Smooth muscle cell of the brain vasculature (primary cell): ENCODE measurements around the gene DNAAF3.
"Not testable (repeated sequence)": the region's sequence is repeated elsewhere in the genome, so short reads cannot be mapped to it uniquely, and the experiment has no call there.

Source experiments
- DNase-seq: peaks from one replicate; pipeline ENCODE4 v3.0.0-alpha.2; 2012; ENCODE audit warnings: low read depth, low spot score

DNAAF3 gene

GRCh38 chr19:55175117-55175867 is 8.9 kb upstream of the DNAAF3 start:
- DNase-seq, result no peak

GRCh38 chr19:55174425-55175116 is 8.2 kb upstream of the DNAAF3 start:
- DNase-seq, result no peak

- no peak for DNase-seq
Observed at GRCh38 chr19:55173714-55174409, 7.4 kb upstream of the DNAAF3 start.

- no peak for DNase-seq
Observed at GRCh38 chr19:55173186-55173713, 6.8 kb upstream of the DNAAF3 start.

- DNase-seq, result no peak
Observed at GRCh38 chr19:55172741-55173140, 6.3 kb upstream of the DNAAF3 start.

- DNase-seq, result not testable (repeated sequence)
Observed at GRCh38 chr19:55172318-55172717, 5.9 kb upstream of the DNAAF3 start.

GRCh38 chr19:55171440-55171839 is 5.0 kb upstream of the DNAAF3 start:
- no peak for DNase-seq

- DNase-seq, result no peak
Observed at GRCh38 chr19:55169136-55169535, 2.7 kb upstream of the DNAAF3 start.

GRCh38 chr19:55165952-55166529 is 372 bp downstream of the DNAAF3 start:
- DNase-seq, result peak; percentile 33

GRCh38 chr19:55161571-55162322 is 4.7 kb downstream of the DNAAF3 start:
- DNase-seq, result no peak

GRCh38 chr19:55160986-55161365 is 5.4 kb downstream of the DNAAF3 start:
- no peak for DNase-seq

- peak; percentile 32 for DNase-seq
Observed at GRCh38 chr19:55160128-55160985, 6.1 kb downstream of the DNAAF3 start.

GRCh38 chr19:55158848-55159749 is 7.3 kb downstream of the DNAAF3 start:
- no peak for DNase-seq

- no peak for DNase-seq
Observed at GRCh38 chr19:55158423-55158822, 8.0 kb downstream of the DNAAF3 start.

- DNase-seq, result no peak
Observed at GRCh38 chr19:55157064-55157908, 9.1 kb downstream of the DNAAF3 start, which contains the start of gene TNNI3. Gene TNNI3 (minus strand): TSS chr19:55157732. CDS start chr19:55157589, 143 bp downstream.

GRCh38 chr19:55156202-55157063 is 10.0 kb downstream of the DNAAF3 start:
- DNase-seq, result no peak

GRCh38 chr19:55155784-55156183 is 10.6 kb downstream of the DNAAF3 start:
- DNase-seq, result not testable (repeated sequence)
